GM21529 (cell line): ENCODE data around the gene TUBA4A.
A peak's percentile ranks its signal among the peaks of the same experiment; 100 is the strongest.
"Not testable (repeated sequence)": the region's sequence is repeated elsewhere in the genome, so short reads cannot be mapped to it uniquely, and the experiment has no call there.

ENCODE experiments used
- ATAC-seq: cut with Tn5 transposase; IDR thresholded peaks from one replicate; pipeline ENCODE4 v1.9.1; 2021; ENCODE audit not compliant: unreplicated experiment

TUBA4A gene

GRCh38 chr2:219287116-219287440 is 33.4 kb upstream of the TUBA4A start:
- not testable (repeated sequence) for ATAC-seq

- ATAC-seq: no peak
Observed at GRCh38 chr2:219286436-219287115, 32.9 kb upstream of the TUBA4A start.

- ATAC-seq: no peak
Observed at GRCh38 chr2:219285894-219286425, 32.2 kb upstream of the TUBA4A start.

- no peak for ATAC-seq
Observed at GRCh38 chr2:219285373-219285735, 31.6 kb upstream of the TUBA4A start.

GRCh38 chr2:219284501-219285372 is 31.0 kb upstream of the TUBA4A start:
- ATAC-seq: no peak

- ATAC-seq: no peak
Observed at GRCh38 chr2:219282943-219283581, 29.3 kb upstream of the TUBA4A start.

GRCh38 chr2:219282375-219282774 is 28.7 kb upstream of the TUBA4A start:
- no peak for ATAC-seq

GRCh38 chr2:219281588-219281987 is 27.9 kb upstream of the TUBA4A start:
- ATAC-seq: no peak

GRCh38 chr2:219280651-219281050 is 26.9 kb upstream of the TUBA4A start:
- ATAC-seq: no peak

- no peak for ATAC-seq
Observed at GRCh38 chr2:219279916-219280516, 26.3 kb upstream of the TUBA4A start.

- ATAC-seq: peak; percentile 82
Observed at GRCh38 chr2:219279151-219279915, 25.6 kb upstream of the TUBA4A start, which contains the start of gene DNAJB2. DNAJB2 (plus strand) TSS chr2:219279366; CDS start chr2:219279834, 468 bp downstream.

- ATAC-seq: no peak
Observed at GRCh38 chr2:219278655-219279150, 25.0 kb upstream of the TUBA4A start.

GRCh38 chr2:219277703-219278654 is 24.3 kb upstream of the TUBA4A start:
- peak; percentile 30 for ATAC-seq

GRCh38 chr2:219274361-219274921 is 20.7 kb upstream of the TUBA4A start:
- no peak for ATAC-seq

GRCh38 chr2:219273937-219274336 is 20.2 kb upstream of the TUBA4A start:
- no peak for ATAC-seq

- no peak for ATAC-seq
Observed at GRCh38 chr2:219272995-219273394, 19.3 kb upstream of the TUBA4A start.

- ATAC-seq: no peak
Observed at GRCh38 chr2:219272356-219272755, 18.6 kb upstream of the TUBA4A start.

GRCh38 chr2:219271021-219271420 is 17.3 kb upstream of the TUBA4A start:
- ATAC-seq: no peak

- no peak for ATAC-seq
Observed at GRCh38 chr2:219270055-219270372, 16.3 kb upstream of the TUBA4A start.
